ENCODE measurements around the gene ARL6IP4.

Gene ARL6IP4

DNA sequence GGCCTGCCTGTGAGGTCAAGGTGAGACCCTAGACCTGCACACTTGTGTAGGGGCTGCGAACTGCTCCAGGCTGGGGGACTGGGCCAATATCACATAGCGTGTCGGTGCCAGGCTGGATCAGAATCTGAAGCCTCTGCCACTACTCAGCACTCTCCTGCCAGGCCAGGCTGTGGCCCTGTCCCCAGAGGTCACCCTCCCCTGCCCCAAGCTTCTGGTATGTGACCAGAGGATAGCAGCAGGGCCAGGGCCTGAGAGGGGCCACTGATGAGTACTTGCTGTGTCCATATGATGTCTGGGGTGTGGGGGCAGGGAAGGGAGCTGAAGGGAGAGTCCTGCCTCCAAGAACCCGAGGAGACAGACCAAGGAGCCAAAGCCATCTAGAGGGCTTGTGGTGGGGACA is 17.8 kb downstream of the ARL6IP4 start:
- DNase-seq = no peak
- H3K27me3 Mint-ChIP-seq (ENCODE audit: low read depth, poor library complexity) = no peaks in the 10 kb centered on the region
- H3K9me3 Mint-ChIP-seq = no peaks in the 10 kb centered on the region
- no peak overlapping the region for H3K4me3 Mint-ChIP-seq
- TF ChIP-seq, protein P1, sequence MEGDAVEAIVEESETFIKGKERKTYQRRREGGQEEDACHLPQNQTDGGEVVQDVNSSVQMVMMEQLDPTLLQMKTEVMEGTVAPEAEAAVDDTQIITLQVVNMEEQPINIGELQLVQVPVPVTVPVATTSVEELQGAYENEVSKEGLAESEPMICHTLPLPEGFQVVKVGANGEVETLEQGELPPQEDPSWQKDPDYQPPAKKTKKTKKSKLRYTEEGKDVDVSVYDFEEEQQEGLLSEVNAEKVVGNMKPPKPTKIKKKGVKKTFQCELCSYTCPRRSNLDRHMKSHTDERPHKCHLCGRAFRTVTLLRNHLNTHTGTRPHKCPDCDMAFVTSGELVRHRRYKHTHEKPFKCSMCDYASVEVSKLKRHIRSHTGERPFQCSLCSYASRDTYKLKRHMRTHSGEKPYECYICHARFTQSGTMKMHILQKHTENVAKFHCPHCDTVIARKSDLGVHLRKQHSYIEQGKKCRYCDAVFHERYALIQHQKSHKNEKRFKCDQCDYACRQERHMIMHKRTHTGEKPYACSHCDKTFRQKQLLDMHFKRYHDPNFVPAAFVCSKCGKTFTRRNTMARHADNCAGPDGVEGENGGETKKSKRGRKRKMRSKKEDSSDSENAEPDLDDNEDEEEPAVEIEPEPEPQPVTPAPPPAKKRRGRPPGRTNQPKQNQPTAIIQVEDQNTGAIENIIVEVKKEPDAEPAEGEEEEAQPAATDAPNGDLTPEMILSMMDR (IDR thresholded peaks at IDR 0.05) = no peak
- H3K27ac Mint-ChIP-seq = no peak overlapping the region
- H3K4me1 Mint-ChIP-seq = peaks cover 40% of the 10 kb centered on the region
- H3K36me3 Mint-ChIP-seq (ENCODE audit: low read depth) = no peaks in the 10 kb centered on the region

DNA sequence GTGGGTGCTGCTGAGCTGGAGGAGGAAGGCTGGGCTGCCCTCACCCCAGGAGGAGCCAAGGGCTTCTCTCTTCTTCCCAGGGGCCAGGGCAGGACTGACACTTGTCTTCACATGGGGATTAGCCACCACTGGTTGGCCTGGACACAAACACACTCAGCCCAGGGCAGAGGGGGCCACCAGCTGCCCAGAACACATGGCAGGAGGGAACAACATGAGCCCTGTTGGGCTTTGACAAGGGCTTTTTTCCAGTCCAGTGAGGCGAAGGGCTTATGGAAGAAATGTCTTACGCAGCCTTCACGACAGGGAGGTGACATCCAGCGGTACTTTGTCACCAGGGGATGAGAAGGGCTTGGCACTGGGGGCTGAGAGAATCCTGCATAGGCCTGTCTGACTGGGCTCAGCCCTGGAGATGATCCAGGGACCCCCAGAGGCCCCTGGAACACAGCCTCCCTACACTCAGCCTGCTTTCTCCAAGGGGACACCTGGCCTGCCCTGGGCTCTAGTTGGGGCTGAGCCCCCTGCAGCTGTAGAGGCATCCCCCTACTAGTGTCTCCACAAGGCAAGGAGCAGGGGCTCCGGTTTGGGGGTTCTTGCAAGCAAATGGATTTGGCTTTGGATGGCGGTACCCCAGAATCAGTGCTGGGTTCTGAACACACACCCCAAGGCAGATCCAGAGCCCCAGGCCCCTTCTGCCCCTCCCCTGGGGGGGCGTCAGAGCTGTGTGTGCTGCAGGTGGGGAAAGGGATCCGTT is 18.9 kb downstream of the ARL6IP4 start:
- H3K9me3 Mint-ChIP-seq = no peaks in the 10 kb centered on the region
- H3K27me3 Mint-ChIP-seq (ENCODE audit: low read depth, poor library complexity) = no peaks in the 10 kb centered on the region
- H3K27ac Mint-ChIP-seq = no peak overlapping the region
- no peak overlapping the region for H3K4me3 Mint-ChIP-seq
- TF ChIP-seq, protein P1 (IDR thresholded peaks at IDR 0.05) = no peak
- no peaks in the 10 kb centered on the region for H3K36me3 Mint-ChIP-seq (ENCODE audit: low read depth)
- peaks cover 40% of the 10 kb centered on the region for H3K4me1 Mint-ChIP-seq
- DNase-seq = no peak

DNA sequence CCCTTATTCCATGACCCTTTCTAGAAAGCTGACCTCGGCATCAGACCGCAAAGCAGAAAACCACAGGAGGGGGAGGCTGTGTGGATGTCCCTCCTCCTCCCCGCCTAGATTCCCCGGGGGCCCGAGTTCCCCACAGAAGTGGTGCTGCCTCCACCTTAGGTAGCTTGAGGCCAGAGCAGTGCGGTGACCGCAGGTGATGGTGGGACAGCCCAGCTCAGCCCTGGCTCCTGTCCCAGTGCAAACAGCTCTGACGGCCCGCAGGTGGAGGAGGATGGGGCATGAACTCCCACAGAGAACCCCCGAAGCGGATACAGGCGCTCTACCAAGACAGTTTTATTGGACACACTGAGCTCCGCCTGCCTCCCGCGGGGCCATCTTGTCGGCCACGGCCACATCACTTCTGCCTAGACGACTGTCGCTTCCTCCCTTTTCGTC is 19.5 kb downstream of the ARL6IP4 start:
- H3K4me1 Mint-ChIP-seq = peaks cover 40% of the 10 kb centered on the region
- H3K27me3 Mint-ChIP-seq (ENCODE audit: low read depth, poor library complexity) = no peaks in the 10 kb centered on the region
- H3K27ac Mint-ChIP-seq = peak overlapping the region; percentile 91
- no peak for DNase-seq
- no peak overlapping the region for H3K4me3 Mint-ChIP-seq
- no peaks in the 10 kb centered on the region for H3K9me3 Mint-ChIP-seq
- no peaks in the 10 kb centered on the region for H3K36me3 Mint-ChIP-seq (ENCODE audit: low read depth)
- TF ChIP-seq, protein P1 (IDR thresholded peaks at IDR 0.05) = no peak

DNA sequence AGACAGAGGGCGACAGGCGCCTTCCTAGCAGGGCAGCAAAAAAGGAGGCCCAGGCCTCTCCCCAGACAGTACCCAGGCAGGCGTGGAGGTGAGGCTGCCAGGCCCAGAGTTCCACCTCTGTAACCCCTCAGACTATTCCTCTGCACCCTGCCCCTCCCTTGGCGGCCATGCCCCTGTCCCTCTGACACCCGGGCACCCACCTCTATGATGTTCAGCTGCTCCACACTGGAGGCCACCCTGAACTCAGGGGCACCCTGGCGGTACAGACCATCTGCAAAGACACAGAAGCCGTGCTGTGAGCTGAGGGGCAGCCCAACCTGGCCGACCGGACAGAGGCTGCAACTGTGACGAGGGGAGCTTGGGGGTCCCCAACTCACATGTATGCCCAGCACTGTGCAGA is 20.1 kb downstream of the ARL6IP4 start:
- Mint-ChIP-seq H3K36me3 (ENCODE audit: low read depth) (no peaks in the 10 kb centered on the region), H3K9me3 (no peaks in the 10 kb centered on the region), H3K27ac (peak overlapping the region; percentile 91), H3K4me3 (no peak overlapping the region), H3K27me3 (ENCODE audit: low read depth, poor library complexity) (no peaks in the 10 kb centered on the region), H3K4me1 (peaks cover 40% of the 10 kb centered on the region)
- TF ChIP-seq, protein P1 (IDR thresholded peaks at IDR 0.05) = no peak
- DNase-seq = no peak

DNA sequence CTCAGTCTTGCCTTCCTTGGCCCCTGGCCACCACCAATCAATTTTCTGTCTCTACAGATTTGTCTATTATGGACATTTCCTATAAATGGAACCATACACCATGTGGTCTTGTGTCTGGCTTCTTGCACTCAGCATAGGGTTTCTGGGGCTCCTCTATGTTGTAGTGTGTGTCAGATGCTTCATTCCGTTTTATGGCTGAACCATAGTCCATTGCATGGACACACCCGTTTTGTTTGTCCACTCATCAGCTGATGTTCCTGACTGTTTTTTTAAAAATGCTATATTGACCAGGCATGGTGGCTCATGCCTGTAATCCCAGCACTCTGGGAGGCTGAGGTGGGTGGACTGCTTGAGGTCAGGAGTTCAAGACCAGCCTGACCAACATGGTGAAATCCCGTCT is 21.0 kb downstream of the ARL6IP4 start:
- Mint-ChIP-seq H3K4me3 (no peak overlapping the region), H3K27ac (no peak overlapping the region), H3K4me1 (peaks cover 35% of the 10 kb centered on the region), H3K36me3 (ENCODE audit: low read depth) (no peaks in the 10 kb centered on the region), H3K27me3 (ENCODE audit: low read depth, poor library complexity) (no peaks in the 10 kb centered on the region), H3K9me3 (no peaks in the 10 kb centered on the region)
- no peak for DNase-seq
- TF ChIP-seq, protein P1 (IDR thresholded peaks at IDR 0.05) = no peak

DNA sequence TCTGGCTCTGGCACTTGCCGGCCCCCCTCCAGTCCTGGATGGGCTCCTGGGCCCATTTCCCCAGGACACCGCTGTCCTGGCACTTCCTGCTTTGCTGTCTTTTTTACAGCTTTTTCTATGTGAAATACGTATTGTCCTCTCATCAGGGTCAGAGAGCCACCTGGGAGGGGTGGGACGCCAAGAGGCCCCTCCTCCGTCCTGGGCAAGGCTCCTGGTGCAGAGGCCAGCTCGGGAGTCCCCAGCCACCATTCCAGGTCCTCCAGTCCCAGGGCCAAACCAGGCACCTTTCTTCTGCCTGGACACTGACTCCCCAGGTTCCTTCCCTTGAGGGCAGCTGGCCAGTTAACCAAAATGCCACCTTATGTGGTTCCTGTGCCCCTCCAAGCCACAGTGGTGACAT is 22.8 kb downstream of the ARL6IP4 start:
- no peaks in the 10 kb centered on the region for H3K36me3 Mint-ChIP-seq (ENCODE audit: low read depth)
- DNase-seq = no peak
- no peaks in the 10 kb centered on the region for H3K9me3 Mint-ChIP-seq
- H3K4me1 Mint-ChIP-seq = peaks cover 26% of the 10 kb centered on the region
- TF ChIP-seq, protein P1 (IDR thresholded peaks at IDR 0.05) = no peak
- H3K4me3 Mint-ChIP-seq = no peak overlapping the region
- no peaks in the 10 kb centered on the region for H3K27me3 Mint-ChIP-seq (ENCODE audit: low read depth, poor library complexity)
- H3K27ac Mint-ChIP-seq = no peak overlapping the region
